ENCODE results near the gene CYP3A5. TPM values are rescaled to one million over a fixed set of nuclear protein-coding genes. Genes with fewer than 3 reads are reported as not detected.
A peak's percentile ranks its signal among the peaks of the same experiment; 100 is the strongest.
"Not testable (repeated sequence)": the region's sequence is repeated elsewhere in the genome, so short reads cannot be mapped to it uniquely, and the experiment has no call there.

CYP3A5 gene
- total RNA-seq, 1 experiment from 2014 or later, result 9.1 TPM

GRCh38 chr7:99638731-99639130 lies 41.1 kb downstream of the CYP3A5 start:
- no peak for DNase-seq (ENCODE audit: low spot score)
- no TSS peak for BruUV-seq (replicated peaks)
- Histone ChIP-seq H3K9me3 (ENCODE audit: low read depth, low read length, poor library complexity, severe bottlenecking) (no peaks in the 10 kb centered on the region), H3K4me1 (ENCODE audit: insufficient read depth, low read length, poor library complexity, severe bottlenecking) (no peaks in the 10 kb centered on the region), H3K36me3 (ENCODE audit: insufficient read depth, low read length, poor library complexity, severe bottlenecking) (no peaks in the 10 kb centered on the region), H3K27me3 (replicated peaks; ENCODE audit: insufficient read depth, low read depth, low read length, poor library complexity) (no peaks in the 10 kb centered on the region), H3K4me3 (ENCODE audit: low read depth, low read length, poor library complexity, severe bottlenecking) (no peak overlapping the region), H3K27ac (ENCODE audit: low read depth, low read length, poor library complexity, severe bottlenecking) (no peak overlapping the region)
- CTCF ChIA-PET, result no interaction called here
- no peak for TF ChIP-seq EZH2 (IDR thresholded peaks at IDR 0.05; ENCODE audit: borderline replicate concordance, low read depth, low read length, poor library complexity, severe bottlenecking)
- TF ChIP-seq, protein P1, sequence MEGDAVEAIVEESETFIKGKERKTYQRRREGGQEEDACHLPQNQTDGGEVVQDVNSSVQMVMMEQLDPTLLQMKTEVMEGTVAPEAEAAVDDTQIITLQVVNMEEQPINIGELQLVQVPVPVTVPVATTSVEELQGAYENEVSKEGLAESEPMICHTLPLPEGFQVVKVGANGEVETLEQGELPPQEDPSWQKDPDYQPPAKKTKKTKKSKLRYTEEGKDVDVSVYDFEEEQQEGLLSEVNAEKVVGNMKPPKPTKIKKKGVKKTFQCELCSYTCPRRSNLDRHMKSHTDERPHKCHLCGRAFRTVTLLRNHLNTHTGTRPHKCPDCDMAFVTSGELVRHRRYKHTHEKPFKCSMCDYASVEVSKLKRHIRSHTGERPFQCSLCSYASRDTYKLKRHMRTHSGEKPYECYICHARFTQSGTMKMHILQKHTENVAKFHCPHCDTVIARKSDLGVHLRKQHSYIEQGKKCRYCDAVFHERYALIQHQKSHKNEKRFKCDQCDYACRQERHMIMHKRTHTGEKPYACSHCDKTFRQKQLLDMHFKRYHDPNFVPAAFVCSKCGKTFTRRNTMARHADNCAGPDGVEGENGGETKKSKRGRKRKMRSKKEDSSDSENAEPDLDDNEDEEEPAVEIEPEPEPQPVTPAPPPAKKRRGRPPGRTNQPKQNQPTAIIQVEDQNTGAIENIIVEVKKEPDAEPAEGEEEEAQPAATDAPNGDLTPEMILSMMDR (conservative IDR thresholded peaks at IDR 0.05; ENCODE audit: low read depth, low read length), result no peak
- POLR2A ChIA-PET (ENCODE audit: low non-redundant PET), result no interaction called here
- intact Hi-C loops (cut with micrococcal nuclease; ENCODE audit: unreplicated experiment), result no loop called here

GRCh38 chr7:99637414-99637813 lies 42.4 kb downstream of the CYP3A5 start:
- H3K9me3 ChIP-seq (ENCODE audit: low read depth, low read length, poor library complexity, severe bottlenecking); H3K36me3 ChIP-seq (ENCODE audit: insufficient read depth, low read length, poor library complexity, severe bottlenecking); POLR2A ChIA-PET (ENCODE audit: low non-redundant PET); BruUV-seq (replicated peaks); H3K4me3 ChIP-seq (ENCODE audit: low read depth, low read length, poor library complexity, severe bottlenecking); H3K27me3 ChIP-seq (replicated peaks; ENCODE audit: insufficient read depth, low read depth, low read length, poor library complexity); H3K4me1 ChIP-seq (ENCODE audit: insufficient read depth, low read length, poor library complexity, severe bottlenecking); intact Hi-C loops (cut with micrococcal nuclease; ENCODE audit: unreplicated experiment); H3K27ac ChIP-seq (ENCODE audit: low read depth, low read length, poor library complexity, severe bottlenecking); CTCF ChIA-PET; DNase-seq (ENCODE audit: low spot score): not testable (repeated sequence)

- ChIA-PET POLR2A (ENCODE audit: low non-redundant PET) (interaction anchor here (0.7 kb wide), 1 partner anchor 1341 kb away, joined by 3 read pairs; no protein-coding TSS in a partner anchor), CTCF (interaction anchor here (0.7 kb wide), 1 partner anchor 70 kb away, joined by 3 read pairs; no protein-coding TSS in a partner anchor)
- no peaks in the 10 kb centered on the region for H3K4me1 ChIP-seq (ENCODE audit: insufficient read depth, low read length, poor library complexity, severe bottlenecking)
- intact Hi-C loops (cut with micrococcal nuclease; ENCODE audit: unreplicated experiment), result no loop called here
- no peak overlapping the region for H3K27ac ChIP-seq (ENCODE audit: low read depth, low read length, poor library complexity, severe bottlenecking)
- DNase-seq (ENCODE audit: low spot score), result peak; percentile 27
- peaks cover 38% of the 10 kb centered on the region for H3K36me3 ChIP-seq (ENCODE audit: insufficient read depth, low read length, poor library complexity, severe bottlenecking)
- H3K27me3 ChIP-seq (replicated peaks; ENCODE audit: insufficient read depth, low read depth, low read length, poor library complexity), result no peaks in the 10 kb centered on the region
- H3K9me3 ChIP-seq (ENCODE audit: low read depth, low read length, poor library complexity, severe bottlenecking), result no peaks in the 10 kb centered on the region
- TF ChIP-seq EZH2 (IDR thresholded peaks at IDR 0.05; ENCODE audit: borderline replicate concordance, low read depth, low read length, poor library complexity, severe bottlenecking), result no peak
- TF ChIP-seq, protein P1 (conservative IDR thresholded peaks at IDR 0.05; ENCODE audit: low read depth, low read length), result peak; percentile 34
- H3K4me3 ChIP-seq (ENCODE audit: low read depth, low read length, poor library complexity, severe bottlenecking), result no peak overlapping the region
- BruUV-seq (replicated peaks), result no TSS peak
Observed at GRCh38 chr7:99631295-99632109, 48.3 kb downstream of the CYP3A5 start.

DNA sequence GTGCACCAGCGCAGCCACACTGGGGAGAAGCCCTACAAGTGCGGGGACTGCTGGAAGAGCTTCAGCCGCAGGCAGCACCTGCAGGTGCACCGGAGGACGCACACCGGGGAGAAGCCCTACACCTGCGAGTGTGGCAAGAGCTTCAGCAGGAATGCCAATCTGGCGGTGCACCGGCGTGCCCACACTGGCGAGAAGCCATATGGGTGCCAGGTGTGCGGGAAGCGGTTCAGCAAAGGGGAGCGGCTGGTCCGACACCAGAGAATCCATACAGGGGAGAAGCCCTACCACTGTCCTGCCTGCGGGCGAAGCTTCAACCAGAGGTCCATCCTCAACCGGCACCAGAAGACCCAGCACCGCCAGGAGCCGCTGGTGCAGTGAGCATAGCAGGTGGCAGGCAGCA lies 50.2 kb downstream of the CYP3A5 start:
- no peak for DNase-seq (ENCODE audit: low spot score)
- H3K27me3 ChIP-seq (replicated peaks; ENCODE audit: insufficient read depth, low read depth, low read length, poor library complexity), result no peaks in the 10 kb centered on the region
- H3K4me1 ChIP-seq (ENCODE audit: insufficient read depth, low read length, poor library complexity, severe bottlenecking), result no peaks in the 10 kb centered on the region
- ChIA-PET POLR2A (ENCODE audit: low non-redundant PET) (no interaction called here), CTCF (no interaction called here)
- BruUV-seq (replicated peaks), result no TSS peak
- intact Hi-C loops (cut with micrococcal nuclease; ENCODE audit: unreplicated experiment), result no loop called here
- TF ChIP-seq EZH2 (IDR thresholded peaks at IDR 0.05; ENCODE audit: borderline replicate concordance, low read depth, low read length, poor library complexity, severe bottlenecking), result no peak
- TF ChIP-seq, protein P1 (conservative IDR thresholded peaks at IDR 0.05; ENCODE audit: low read depth, low read length), result no peak
- H3K9me3 ChIP-seq (ENCODE audit: low read depth, low read length, poor library complexity, severe bottlenecking), result no peaks in the 10 kb centered on the region
- H3K27ac ChIP-seq (ENCODE audit: low read depth, low read length, poor library complexity, severe bottlenecking), result no peak overlapping the region
- H3K36me3 ChIP-seq (ENCODE audit: insufficient read depth, low read length, poor library complexity, severe bottlenecking), result peaks cover 54% of the 10 kb centered on the region
- H3K4me3 ChIP-seq (ENCODE audit: low read depth, low read length, poor library complexity, severe bottlenecking), result no peak overlapping the region
